ENCODE results near the gene MRPS11.
"Not testable (repeated sequence)": the region's sequence is repeated elsewhere in the genome, so short reads cannot be mapped to it uniquely, and the experiment has no call there.

MRPS11 gene

DNA sequence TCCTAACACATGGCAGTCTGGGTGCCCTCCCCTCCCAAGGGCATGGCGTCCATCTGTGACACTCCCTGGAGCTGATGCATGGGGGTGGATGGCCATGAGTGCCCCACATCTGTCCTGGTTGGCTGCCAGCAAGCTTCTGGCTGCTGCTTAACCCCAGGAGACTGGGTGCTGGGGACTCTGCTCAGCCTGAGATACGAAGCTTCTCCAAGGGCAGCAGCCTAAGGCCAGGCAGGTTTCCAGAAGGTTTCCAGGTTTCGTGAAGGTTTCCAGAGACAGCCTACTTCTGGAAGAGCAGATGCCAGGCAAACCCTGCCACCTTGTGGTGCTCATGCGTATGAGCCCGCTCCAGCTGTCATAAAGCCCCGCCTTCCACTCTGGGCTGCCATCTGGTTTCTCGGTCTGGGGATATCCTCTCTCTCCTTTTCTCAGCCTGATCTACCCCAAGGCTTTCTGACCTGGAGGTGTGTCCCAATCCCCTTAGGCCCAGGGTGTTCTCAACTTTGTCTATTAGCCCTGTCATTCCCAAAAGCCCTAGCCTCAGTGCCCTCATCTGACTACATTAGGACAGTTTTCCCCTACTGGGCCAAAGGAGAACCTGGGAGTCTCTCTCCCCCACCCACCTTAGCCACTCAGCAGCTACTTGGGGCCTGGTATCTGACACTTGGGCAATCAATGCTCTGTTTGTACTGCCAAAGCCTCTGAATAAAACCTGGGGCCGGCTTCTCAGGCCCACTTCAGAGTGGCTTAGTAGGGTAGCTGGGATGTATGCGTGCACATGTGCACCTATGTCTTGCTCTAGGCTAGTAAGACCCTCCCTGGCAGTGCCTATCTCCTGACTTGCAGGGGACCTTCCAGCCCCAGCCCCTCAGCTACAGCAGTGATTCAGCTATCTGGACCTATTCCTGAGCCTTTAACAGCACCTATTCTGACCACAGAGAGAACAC, 12.4 kb upstream of the MRPS11 start:
- peak; percentile 77 for DNase-seq (ENCODE audit: low read depth)

DNA sequence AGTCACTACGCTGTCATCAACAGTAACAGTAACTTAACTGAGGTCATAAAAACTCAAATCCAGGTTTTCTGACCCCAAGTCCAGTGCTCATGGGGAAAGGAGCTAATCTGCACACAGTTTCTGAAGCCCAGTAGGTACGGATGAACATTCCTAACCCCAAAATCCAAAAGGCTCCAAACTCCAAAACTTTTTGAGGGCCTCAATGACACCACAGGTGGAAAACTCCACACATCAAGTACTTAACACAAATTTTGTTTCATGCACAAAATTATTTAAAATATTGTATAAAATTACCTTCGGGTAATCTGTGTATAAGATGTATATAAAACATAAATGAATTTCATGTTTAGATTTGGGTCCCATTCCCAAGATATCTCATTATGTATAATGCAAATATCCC, 10.8 kb upstream of the MRPS11 start:
- no peak for DNase-seq (ENCODE audit: low read depth)

DNA sequence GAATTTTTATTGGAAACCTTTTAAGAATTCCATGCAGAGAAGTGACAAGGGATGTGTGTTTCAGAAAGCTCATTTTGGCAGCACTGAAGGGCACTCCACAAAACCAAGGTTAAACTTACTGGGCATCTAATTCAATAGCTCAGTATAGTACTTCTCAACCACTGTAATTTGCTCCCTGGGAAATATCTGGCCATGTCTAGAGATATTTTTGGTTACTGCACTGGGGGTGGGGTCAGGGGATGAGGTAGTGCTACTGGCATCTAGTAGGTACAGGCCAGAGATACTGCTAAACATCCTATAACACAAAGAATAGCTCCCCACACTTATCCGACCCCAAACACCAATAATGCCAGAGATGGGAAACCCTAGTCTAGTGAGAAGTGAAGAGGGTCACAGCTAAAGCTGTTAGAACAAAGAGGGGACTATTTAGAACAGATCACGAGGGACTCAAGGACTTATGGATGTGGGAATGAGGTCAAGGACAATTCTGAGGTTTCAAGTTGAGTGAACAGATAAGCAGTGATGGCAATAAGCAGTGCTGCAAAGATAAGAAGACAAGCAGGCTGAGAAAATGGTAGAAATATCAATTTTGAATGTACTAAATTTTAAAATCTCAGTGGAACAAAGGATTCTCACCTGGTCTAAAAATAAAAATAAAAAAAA, 3.5 kb upstream of the MRPS11 start:
- no peak for DNase-seq (ENCODE audit: low read depth)

DNA sequence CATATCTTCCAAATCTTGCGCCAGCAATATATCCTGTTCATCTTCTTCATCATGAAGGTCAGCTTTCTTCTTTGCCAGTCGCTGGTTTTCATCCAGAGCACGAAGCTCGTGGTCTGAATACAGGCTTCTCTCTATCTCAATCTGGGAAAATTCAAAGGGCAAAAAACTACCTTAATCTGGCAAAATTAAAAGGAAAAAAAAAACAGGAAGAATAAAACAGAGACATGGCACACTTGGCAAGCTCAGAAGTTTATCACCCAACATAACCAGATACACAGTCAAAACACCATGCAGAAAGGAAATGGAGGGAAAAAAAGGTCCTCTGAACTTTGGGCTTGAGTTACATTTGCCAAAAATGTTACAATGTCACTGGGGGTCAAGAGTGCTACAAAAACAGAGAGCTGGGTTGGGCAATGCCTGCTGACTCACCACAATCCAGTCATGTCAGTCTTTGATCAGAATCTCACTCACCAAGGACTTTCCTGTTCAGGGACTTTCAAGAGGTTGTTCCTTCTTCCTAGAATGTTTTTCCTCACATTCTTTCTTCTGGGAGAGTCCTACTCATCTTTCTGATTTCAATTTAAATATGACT, 1.8 kb upstream of the MRPS11 start:
- DNase-seq (ENCODE audit: low read depth) = peak; percentile 85

DNA sequence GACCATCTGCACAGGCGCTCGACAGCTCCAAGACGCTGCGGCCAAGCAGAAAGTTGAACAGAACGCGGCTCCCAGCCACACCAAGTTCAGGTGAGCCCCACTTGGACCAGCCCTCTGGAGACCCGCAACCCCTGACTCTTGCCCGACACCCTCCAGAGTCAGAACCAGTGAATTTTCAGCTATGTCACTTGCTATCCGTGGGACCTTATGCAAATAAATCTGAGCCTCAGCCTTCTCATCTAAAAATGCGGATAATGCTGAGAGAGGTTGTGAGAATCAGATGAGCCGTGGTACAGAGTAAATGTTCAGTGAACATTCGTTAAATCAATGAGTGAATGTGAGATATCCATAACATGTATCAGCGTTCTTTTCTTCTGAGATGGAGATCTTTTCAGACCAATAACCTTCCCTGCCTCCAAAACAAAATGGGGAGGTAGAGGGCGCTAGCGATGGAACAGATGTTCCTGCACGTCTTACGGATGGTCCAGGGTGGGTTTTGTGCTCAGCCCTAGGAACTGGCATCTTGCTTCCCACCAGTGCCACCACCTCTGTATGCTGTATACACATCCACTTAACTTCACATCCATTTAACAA, 524 bp downstream of the MRPS11 start:
- peak; percentile 33 for DNase-seq (ENCODE audit: low read depth)

DNA sequence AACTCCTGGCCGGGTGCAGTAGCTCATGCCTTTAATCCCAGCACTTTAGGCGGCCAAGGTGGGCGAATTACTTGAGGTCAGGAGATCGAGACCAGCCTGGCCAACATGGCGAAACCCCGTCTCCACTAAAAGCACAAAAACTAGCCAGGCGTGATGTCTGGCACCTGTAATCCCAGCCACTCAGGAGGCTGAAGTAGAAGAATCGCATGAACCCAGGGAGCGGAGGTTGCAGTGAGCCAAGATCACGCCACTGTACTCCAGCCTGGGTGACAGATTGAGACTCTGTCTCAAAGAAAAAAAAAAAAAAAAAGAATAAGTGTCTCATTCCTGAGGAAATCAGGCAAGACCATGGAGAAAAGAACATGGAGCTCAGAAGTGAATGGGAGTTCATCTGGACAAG, 1.2 kb downstream of the MRPS11 start:
- DNase-seq (ENCODE audit: low read depth) = not testable (repeated sequence)

DNA sequence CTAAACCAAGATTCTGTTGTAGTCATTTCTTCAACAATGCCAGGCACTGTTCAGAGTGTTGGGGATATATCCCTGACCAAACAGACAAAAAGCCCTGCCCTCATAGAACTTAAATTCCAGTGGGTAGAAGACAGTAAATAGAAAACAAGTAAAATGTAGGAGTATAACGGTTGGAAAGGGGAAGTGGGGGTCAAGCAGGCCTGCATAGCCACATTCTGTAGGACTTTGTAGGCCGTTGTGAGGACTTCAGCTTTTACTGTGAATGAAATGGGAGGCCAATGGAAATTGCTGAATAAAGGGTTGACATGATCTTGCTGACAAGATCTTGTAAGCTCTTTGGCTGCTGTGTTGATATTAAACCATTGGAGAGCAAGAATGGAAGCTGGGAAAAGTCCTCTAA, 1.8 kb downstream of the MRPS11 start:
- no peak for DNase-seq (ENCODE audit: low read depth)

DNA sequence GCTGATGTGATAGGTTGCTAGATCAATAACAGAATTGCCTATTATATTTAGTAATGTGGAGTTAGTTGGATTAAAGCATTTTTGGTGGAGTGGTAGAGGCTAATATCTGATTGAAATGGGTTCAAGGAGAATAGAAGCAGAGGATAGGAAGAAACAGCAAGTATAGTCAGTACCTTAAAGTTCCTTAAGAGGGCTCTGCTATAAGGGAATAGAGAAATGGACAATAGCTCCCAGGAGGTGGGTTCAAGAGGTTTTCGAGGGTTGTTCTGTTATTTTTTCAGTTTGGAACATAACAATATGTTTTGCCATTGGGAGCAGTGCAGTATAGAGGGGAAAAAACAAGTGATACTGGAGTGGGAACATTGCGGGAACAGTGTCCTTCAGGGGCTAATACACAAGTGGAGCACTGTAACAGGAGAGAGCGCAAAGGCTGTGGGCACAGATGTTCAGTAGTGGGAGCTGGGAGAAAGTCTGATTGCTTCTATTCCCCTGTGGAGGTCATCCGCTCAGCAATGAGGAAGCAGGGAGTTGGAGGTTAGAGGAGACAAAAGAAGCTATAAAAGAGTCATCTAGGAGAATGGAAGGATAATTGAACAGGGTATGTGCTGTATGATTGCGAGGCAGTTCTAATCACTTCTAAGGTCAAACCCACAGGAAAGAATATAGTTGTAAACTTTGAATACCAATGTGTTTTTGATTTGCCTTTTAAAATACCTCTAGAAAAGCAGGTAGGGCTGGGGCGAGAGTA, 3.3 kb downstream of the MRPS11 start:
- DNase-seq (ENCODE audit: low read depth) = no peak

DNA sequence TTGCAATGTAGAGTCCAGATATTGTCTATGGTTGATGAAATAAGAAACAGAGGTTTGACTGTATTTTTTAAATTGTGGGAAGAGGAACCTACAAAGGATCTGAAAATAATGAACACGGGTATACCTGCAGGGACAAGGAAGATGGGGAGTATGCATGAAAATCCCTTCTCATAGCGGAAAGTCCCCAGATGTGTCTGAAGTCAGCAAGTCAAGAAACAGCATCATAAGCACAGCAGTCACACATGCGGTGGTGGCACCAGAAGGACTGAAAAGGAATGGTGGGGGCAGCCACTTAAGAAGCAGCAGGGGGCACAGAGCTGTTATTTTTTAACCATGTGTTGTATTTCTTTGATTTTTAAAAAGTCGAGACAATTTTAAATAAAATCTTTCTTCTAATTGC, 4.7 kb downstream of the MRPS11 start:
- DNase-seq (ENCODE audit: low read depth) = no peak

DNA sequence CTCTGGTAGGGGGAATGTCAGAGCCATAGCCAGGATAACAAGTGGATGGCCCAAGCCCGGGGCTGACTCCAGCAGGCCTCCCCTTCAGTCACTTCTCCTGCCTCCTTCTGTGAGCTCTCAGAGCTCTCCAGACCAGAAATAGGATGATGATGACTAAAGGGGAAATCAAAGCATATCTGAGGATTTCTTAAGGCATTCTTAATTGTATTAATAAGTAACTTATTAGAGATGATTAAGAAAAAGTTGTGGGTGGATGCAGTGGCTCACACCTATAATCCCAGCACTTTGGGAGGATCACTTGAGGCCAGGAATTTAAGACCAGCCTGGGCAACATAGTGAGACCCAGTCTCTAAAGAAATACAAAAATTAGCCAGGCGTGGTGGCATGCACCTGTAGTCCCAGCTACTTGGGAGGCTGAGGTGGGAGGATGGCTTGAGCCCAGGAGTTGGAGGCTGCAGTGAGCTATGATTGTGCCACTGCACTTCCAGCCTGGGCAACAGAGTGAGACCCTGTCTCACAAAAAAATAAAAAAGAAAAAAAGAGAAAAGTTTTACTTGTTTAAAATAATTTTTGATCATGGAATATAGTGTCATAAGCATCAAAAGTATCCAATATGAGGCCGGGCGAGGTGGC, 6.3 kb downstream of the MRPS11 start:
- not testable (repeated sequence) for DNase-seq (ENCODE audit: low read depth)

DNA sequence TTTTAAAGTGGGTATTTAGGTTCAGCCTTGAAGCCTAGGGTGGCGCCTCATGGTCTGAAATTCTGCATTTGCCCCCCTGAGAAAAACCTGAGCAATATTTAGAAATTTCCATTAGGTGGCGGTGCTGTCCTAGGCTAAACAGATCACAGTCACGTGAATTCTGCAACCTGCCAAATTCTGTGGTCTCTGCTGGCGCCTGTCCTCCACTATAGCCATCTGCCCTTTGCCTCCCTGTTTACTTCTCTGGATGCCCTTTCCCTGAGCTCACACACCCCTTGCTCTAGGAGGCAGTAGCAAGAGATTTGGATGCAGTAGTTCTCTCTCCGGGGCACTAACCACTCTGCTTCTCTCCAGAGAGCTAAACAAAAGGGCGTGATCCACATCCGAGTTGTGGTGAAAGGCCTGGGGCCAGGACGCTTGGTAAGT, 9.1 kb downstream of the MRPS11 start:
- peak; percentile 44 for DNase-seq (ENCODE audit: low read depth)

DNA sequence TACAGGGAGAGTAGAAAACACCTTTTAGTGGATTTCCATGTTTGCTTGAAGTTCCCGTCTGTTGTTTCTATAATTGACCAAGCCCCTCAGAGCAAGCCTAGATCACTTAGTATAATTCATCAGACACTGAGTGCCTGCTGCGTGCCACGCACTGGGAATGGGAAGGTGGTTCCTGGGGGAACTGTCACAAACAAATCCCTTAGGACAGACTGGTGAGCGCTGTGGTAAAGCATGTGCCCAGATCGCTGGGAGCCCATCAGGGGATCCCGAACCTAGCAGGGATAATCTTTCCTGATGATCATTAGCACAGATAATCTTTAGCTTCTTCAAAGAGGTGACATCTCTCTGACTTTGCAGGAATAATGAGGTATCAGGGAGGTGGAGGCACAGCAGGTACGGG, 9.6 kb downstream of the MRPS11 start:
- DNase-seq (ENCODE audit: low read depth) = no peak

DNA sequence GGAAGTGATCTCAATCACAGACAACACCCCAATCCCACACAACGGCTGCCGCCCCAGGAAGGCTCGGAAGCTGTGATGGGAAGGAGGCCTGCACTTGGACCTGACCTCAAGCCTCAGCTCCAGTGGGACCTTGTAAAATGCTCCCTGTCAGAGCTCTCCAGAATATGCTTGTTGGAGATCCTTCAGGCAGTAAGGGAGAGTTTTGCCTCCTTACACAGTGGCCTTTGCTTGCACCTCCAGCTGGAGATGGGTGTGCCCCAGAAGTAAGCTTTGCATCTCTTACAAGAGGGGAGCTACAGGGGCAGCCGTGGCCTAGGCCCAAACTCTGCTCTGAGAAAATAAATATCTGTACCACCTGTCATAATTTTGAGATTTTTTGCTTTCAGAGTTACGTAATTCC, 10.4 kb downstream of the MRPS11 start:
- no peak for DNase-seq (ENCODE audit: low read depth)

DNA sequence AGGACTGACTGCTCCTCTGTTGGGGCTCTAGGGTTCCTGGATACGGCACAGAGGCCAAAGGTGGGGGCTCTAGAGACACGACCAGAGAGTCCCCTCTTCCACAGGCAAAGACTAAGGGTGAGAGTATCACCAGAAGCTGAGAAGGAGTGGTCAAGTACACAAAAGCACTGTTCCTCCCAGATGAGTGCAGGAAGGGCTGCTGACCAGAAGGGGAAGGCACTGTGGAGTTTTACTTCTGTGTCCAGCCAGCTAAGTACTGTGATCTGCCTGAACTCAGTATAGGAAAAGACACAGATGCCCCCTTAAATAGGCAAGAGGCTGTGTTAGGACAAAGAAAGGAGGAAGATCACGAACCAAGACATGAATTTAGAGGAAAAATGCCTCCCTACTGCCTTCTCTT, 11.7 kb downstream of the MRPS11 start:
- DNase-seq (ENCODE audit: low read depth) = no peak

DNA sequence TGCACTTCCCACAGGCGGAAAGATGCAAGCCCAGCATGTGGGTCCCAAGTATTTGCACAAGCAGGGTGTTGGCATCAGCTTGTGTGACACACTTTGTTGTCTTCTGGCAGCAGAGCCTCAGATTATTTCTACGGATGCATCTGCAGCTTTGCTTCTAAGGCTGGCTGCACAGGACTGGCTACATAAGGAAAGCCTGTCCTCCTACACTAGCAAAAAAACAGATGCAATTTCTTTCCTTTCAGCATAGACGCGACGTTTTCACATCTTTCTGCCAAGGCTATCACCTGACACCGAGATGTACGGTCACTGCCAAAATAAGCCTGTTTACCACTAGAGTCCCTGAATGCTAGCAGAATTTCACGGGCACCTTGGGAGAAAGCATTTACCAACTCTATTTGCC, 13.5 kb downstream of the MRPS11 start:
- DNase-seq (ENCODE audit: low read depth) = no peak

DNA sequence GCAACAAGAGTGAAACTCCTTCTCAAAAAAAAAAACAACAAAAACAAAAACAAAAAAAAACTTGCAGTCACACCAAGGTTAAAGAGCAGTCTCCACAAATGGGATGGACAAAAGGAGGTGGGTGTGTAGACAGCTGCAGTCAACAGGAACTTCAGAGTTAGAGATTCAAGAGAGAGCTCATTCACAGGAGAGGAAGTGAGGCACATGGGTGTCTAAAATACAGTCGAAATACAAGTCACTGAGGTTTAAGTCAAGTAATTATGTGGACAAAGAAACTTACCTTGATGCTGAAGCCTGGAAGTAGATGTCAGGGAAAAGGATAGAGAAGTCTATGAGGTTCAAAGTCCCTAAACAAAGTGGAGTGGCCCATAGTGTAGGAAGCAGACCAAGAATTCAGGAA, 14.8 kb downstream of the MRPS11 start:
- DNase-seq (ENCODE audit: low read depth) = no peak

DNA sequence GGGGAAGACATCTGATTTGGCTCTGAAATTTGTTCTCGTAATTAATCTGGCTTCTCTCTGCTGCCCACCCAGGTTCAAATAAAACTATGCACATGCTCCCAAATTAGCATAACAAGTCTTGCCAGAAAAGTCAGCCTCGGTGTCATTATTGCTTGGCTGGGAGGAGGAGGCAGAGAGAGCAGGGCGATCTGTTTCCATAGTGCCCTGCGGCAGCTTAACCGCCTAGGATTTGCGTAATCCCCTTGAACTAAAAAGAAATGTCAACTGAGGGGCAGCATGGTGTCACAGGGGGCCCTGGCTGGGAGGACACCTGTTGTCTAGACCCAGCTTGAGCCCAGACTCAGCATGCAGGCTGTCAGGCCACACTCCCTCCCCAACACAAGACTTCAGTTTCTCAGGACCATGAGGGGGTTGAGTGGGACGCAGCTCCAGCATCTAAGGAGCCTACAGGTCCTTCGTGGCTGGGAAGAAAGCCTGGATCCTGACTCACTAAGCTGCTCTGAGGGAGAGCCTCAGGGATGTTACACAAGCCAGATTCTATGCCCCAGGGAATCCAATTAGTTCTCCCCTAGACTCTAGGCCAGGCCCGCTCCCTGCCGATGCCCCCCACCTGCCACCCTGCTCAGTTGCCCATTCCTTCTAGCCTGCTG, 17.3 kb downstream of the MRPS11 start:
- DNase-seq (ENCODE audit: low read depth) = peak; percentile 50

DNA sequence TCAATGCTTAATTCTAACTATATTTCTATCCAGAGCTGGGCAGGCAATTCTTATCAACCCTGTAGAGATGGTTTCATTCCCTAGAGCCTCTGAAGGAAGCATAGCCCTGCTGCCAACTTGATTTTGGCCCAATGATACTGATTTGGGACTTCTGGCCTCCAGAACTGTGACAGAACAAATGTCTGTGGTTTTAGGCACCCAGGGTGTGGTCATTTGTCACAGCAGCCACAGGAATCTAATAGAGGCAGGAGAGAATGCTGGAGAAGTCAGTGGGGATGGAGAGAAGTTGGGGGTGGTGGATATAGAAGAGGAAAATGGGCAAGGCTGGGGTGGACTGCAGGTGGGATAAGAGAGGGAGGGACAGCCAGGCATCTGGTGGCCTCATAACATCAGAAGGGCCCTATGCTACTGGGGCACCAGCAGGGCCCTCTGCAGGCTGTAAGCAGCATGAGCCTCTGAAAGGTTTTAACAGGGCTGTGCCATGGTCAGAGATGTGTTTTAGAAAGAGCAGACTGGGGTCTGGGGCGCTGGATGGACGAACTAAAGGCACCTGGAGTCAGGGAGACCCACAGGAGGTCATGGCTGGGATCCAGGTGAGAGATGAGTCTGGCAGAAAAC, 19.8 kb downstream of the MRPS11 start:
- DNase-seq (ENCODE audit: low read depth) = no peak

DNA sequence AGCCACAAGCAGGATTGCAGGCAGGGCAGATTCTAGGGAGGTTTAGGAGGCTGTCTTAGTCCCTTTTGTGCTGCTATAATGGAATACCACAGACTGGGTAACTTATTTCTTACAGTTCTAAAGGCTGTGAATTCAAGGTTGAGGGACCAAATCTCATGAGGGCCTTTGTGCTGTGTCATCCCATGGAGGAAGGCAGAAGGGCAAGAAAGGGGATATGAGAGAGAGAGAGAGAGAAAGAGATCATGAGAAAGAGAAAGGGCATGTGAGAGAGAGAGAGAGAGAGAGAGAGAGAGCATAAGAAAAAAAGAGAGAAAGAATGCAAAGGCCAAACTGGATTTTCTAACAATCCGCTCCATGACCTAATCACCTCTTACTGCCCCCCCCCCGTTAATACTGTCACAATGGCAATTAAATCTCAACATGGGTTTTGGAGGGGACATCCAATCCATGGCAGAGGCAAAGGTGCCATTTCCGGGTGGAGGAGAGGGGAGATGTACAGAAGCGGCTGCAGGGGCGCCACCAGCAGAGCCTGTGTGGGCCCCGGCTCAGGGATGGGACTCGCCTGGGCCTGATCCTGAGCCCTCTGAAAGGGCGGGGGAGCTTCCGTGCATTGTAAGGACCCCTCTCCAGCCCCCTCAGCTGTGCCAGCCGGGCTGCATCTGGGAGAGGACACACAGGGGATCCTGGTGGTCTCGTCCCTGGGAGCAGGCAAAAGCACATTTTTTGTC, 20.5 kb downstream of the MRPS11 start:
- DNase-seq (ENCODE audit: low read depth) = no peak

DNA sequence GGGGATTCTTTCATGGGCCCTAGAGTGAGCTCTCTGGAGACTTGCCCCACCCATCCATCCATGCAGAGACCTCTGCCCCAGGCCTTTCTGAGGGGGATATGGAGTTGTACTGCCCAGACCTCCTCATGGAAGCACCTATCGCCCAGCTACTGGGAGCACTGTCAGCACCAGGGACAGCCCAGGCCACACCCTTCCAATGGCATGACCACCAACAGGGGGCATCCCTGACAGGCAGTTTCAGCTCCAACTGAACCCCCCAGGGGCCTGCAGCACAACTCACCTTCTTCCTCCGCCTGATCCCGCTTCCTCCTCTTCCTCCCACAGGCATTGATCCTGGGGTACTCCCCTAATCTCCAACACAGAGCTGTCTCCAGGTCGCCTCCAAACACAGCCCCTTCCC, 21.8 kb downstream of the MRPS11 start:
- DNase-seq (ENCODE audit: low read depth) = no peak

All from iris pigment epithelial cell (primary cell).